HG02623 (cell line): ENCODE measurements around the gene PON3.

Experiments
- ATAC-seq: cut with Tn5 transposase; IDR thresholded peaks from one replicate; pipeline ENCODE4 v1.9.1; 2021; ENCODE audit warnings: moderate library complexity; ENCODE audit not compliant: unreplicated experiment

PON3 gene

GRCh38 chr7:95309951-95310350 lies 86.2 kb downstream of the PON3 start:
- no peak for ATAC-seq
